ENCODE measurements around the gene ELOA.
"Not testable (repeated sequence)": the region's sequence is repeated elsewhere in the genome, so short reads cannot be mapped to it uniquely, and the experiment has no call there.

Gene ELOA

DNA sequence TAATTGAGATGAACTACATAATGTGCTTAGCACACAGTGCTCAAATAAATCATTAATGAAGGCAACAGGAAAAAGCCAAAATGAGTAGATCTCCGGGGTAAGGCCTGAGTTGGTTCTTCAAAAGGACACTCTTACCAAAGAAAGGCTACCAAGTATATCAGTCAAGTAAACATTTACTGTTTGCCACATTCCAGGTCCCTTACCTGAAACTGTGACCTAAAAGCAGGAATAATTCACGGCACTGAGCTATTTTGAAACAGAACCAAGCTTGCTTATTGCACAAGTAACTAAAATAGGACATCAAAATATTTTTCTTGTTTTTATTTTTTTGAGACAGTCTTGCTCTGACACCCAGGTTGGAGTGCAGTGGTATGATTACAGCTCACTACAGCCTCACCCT lies 32.9 kb downstream of the ELOA start:
- H2BK12ac ChIP-seq (ENCODE audit: low read length in 2 of 2) = no peak overlapping the region
- H4K91ac ChIP-seq (ENCODE audit: low read length) = no peak overlapping the region
- no peak for DNase-seq
- H3K4me2 ChIP-seq (ENCODE audit: low read length, poor library complexity, severe bottlenecking) = no peak overlapping the region
- H2AFZ ChIP-seq (ENCODE audit: low read depth, low read length) = no peak overlapping the region
- no peak overlapping the region for H4K8ac ChIP-seq (ENCODE audit: low read length)
- H2AK5ac ChIP-seq (ENCODE audit: low read length, severe bottlenecking) = no peak overlapping the region
- no peak overlapping the region for H3K14ac ChIP-seq (ENCODE audit: low read length in 2 of 2)
- H3K9me3 ChIP-seq (ENCODE audit: control insufficient read depth, low read length) = no peaks in the 10 kb centered on the region
- no peak overlapping the region for H3K4ac ChIP-seq (ENCODE audit: low read depth in 1 of 2, low read length in 2 of 2)
- H2BK5ac ChIP-seq (ENCODE audit: low read depth, low read length, poor library complexity, severe bottlenecking) = no peak overlapping the region
- H3K27ac ChIP-seq (ENCODE audit: low read length, poor library complexity, severe bottlenecking) = no peak overlapping the region
- 99% methylated on average over 2 of the region's 2 CpGs for WGBS
- H3K9ac ChIP-seq (ENCODE audit: low read length) = peak overlapping the region; percentile 97
- H2BK120ac ChIP-seq (ENCODE audit: low read depth, low read length) = no peak overlapping the region
- peaks cover 0 to 10% of the 10 kb centered on the region in 2 experiments for H3K36me3 ChIP-seq (ENCODE audit: control insufficient read depth in 1 of 2, insufficient read depth in 2 of 2, low read depth in 1 of 2, low read length in 2 of 2)
- no peak overlapping the region for H3K18ac ChIP-seq (ENCODE audit: low read depth in 1 of 2, low read length in 2 of 2)
- no peak overlapping the region for H3K4me3 ChIP-seq (ENCODE audit: insufficient read depth in 1 of 2, low read depth in 1 of 2, low read length in 2 of 2)
- H3K79me1 ChIP-seq (replicated peaks; ENCODE audit: low read length, poor library complexity, severe bottlenecking) = peaks cover 19% of the 10 kb centered on the region
- peaks cover 9% of the 10 kb centered on the region for H3K4me1 ChIP-seq (ENCODE audit: control insufficient read depth, insufficient read depth, low read depth, low read length)
- no peaks in the 10 kb centered on the region for H3K27me3 ChIP-seq (ENCODE audit: control insufficient read depth in 1 of 2, insufficient read depth in 1 of 2, low read length in 2 of 2)
- no peak overlapping the region for H2BK15ac ChIP-seq (ENCODE audit: low read depth, poor library complexity, severe bottlenecking)
- H3K23ac ChIP-seq (ENCODE audit: low read length in 2 of 2) = no peak overlapping the region

DNA sequence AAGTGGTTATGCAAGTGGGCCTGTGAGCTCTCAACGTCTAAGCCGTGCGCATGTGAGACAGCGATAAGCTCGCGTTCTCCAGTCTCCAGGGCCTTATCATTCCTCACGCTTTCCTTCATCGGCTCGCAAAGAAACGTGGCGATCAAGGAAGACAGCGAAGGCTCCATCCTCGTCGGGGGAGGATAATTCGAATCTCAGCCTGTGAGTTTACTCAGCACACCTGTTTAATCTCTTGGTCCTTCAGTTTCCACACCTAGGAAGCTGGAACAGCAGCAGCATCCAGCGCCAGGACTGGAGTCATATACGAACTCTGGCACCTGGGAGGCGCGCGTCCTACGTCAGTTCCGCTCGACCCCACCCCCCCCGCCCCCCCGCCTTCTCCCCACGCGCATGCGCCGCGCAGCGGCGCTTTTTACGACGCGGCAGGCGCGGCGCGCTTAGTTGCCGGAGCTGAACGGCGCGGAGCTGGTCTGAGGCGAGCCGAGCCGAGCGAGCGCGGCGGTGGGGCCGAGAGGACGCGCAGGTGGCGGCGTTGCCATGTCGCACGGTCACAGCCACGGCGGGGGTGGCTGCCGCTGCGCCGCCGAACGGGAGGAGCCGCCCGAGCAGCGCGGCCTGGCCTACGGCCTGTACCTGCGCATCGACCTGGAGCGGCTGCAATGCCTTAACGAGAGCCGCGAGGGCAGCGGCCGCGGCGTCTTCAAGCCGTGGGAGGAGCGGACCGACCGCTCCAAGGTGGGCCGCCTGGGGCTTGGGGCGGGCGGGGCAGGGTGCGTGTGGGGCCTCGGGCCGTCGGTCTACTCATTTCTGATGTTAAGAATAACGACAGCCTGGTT lies 34.9 kb downstream of the ELOA start, which contains the start of gene PITHD1:
Gene PITHD1 (plus strand): TSS at position 440 of the 836 bp plus-strand sequence. CDS start 98 bp downstream, at position 538.
- H3K14ac ChIP-seq (ENCODE audit: low read length in 2 of 2) = peak within 1 kb of the TSS in 1 of 2 experiments; percentile 97
- H3K9ac ChIP-seq (ENCODE audit: low read length) = peak within 1 kb of the TSS; percentile 97
- peaks cover 19% of the 10 kb centered on the region for H3K79me1 ChIP-seq (replicated peaks; ENCODE audit: low read length, poor library complexity, severe bottlenecking)
- H2AFZ ChIP-seq (ENCODE audit: low read depth, low read length) = peak within 1 kb of the TSS; percentile 93
- H3K4me3 ChIP-seq (ENCODE audit: insufficient read depth in 1 of 2, low read depth in 1 of 2, low read length in 2 of 2) = peak within 1 kb of the TSS; percentile 96 to 98
- H3K9me3 ChIP-seq (ENCODE audit: control insufficient read depth, low read length) = no peaks in the 10 kb centered on the region
- H3K23ac ChIP-seq (ENCODE audit: low read length in 2 of 2) = peak within 1 kb of the TSS in 1 of 2 experiments; percentile 92
- no peak within 1 kb of the TSS for H2BK5ac ChIP-seq (ENCODE audit: low read depth, low read length, poor library complexity, severe bottlenecking)
- peak within 1 kb of the TSS in 1 of 2 experiments; percentile 68 for H2BK12ac ChIP-seq (ENCODE audit: low read length in 2 of 2)
- H3K27ac ChIP-seq (ENCODE audit: low read length, poor library complexity, severe bottlenecking) = peak within 1 kb of the TSS; percentile 61
- peak within 1 kb of the TSS; percentile 100 for H3K4me2 ChIP-seq (ENCODE audit: low read length, poor library complexity, severe bottlenecking)
- H3K4ac ChIP-seq (ENCODE audit: low read depth in 1 of 2, low read length in 2 of 2) = peak within 1 kb of the TSS; percentile 71 to 91
- DNase-seq = peak; percentile 86
- peak within 1 kb of the TSS; percentile 19 for H2BK15ac ChIP-seq (ENCODE audit: low read depth, poor library complexity, severe bottlenecking)
- H4K91ac ChIP-seq (ENCODE audit: low read length) = peak within 1 kb of the TSS; percentile 94
- no peaks in the 10 kb centered on the region for H3K27me3 ChIP-seq (ENCODE audit: control insufficient read depth in 1 of 2, insufficient read depth in 1 of 2, low read length in 2 of 2)
- peak within 1 kb of the TSS; percentile 85 for H2AK5ac ChIP-seq (ENCODE audit: low read length, severe bottlenecking)
- H3K18ac ChIP-seq (ENCODE audit: low read depth in 1 of 2, low read length in 2 of 2) = peak within 1 kb of the TSS; percentile 89 to 93
- under 1% methylated on average over 89 of the region's 91 CpGs for WGBS
- H4K8ac ChIP-seq (ENCODE audit: low read length) = peak within 1 kb of the TSS; percentile 92
- peaks cover 11% of the 10 kb centered on the region for H3K4me1 ChIP-seq (ENCODE audit: control insufficient read depth, insufficient read depth, low read depth, low read length)
- H3K36me3 ChIP-seq (ENCODE audit: control insufficient read depth in 1 of 2, insufficient read depth in 2 of 2, low read depth in 1 of 2, low read length in 2 of 2) = peaks cover 4 to 17% of the 10 kb centered on the region in 2 experiments
- no peak within 1 kb of the TSS for H2BK120ac ChIP-seq (ENCODE audit: low read depth, low read length)

DNA sequence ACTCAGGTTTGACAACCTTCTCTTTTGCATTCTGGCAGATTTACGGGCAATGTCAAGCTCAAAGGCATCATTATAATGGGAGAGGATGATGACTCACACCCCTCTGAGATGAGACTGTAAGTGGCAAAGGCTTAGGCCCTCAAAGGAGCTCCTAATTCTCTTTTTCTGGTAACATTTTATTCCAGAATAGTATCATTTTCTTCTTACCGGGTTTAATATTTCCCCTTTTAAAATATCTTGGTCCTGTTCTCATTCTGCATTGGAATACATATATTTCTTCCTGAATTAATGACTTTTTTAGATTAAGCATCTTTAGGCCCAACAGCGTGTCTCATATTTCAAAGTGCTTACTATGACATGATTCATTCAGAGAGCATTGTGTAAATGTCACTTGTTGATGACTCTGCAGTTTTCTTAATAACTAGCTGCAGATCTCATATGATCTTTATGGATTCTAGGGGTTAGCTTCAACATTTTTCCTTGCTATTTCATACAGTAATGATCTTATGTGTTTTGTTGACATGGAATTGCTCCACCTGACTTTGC lies 36.6 kb downstream of the ELOA start:
- Histone ChIP-seq H3K4me1 (ENCODE audit: control insufficient read depth, insufficient read depth, low read depth, low read length) (peaks cover 11% of the 10 kb centered on the region), H3K9me3 (ENCODE audit: control insufficient read depth, low read length) (no peaks in the 10 kb centered on the region), H2AFZ (ENCODE audit: low read depth, low read length) (no peak overlapping the region), H3K9ac (ENCODE audit: low read length) (peak overlapping the region; percentile 97), H2BK15ac (ENCODE audit: low read depth, poor library complexity, severe bottlenecking) (no peak overlapping the region), H3K23ac (ENCODE audit: low read length in 2 of 2) (no peak overlapping the region), H3K4ac (ENCODE audit: low read depth in 1 of 2, low read length in 2 of 2) (no peak overlapping the region), H3K27me3 (ENCODE audit: control insufficient read depth in 1 of 2, insufficient read depth in 1 of 2, low read length in 2 of 2) (no peaks in the 10 kb centered on the region), H2BK12ac (ENCODE audit: low read length in 2 of 2) (no peak overlapping the region), H3K36me3 (ENCODE audit: control insufficient read depth in 1 of 2, insufficient read depth in 2 of 2, low read depth in 1 of 2, low read length in 2 of 2) (peaks cover 4 to 30% of the 10 kb centered on the region in 2 experiments), H4K91ac (ENCODE audit: low read length) (no peak overlapping the region), H2BK5ac (ENCODE audit: low read depth, low read length, poor library complexity, severe bottlenecking) (no peak overlapping the region), H4K8ac (ENCODE audit: low read length) (no peak overlapping the region), H3K4me2 (ENCODE audit: low read length, poor library complexity, severe bottlenecking) (no peak overlapping the region), H3K79me1 (replicated peaks; ENCODE audit: low read length, poor library complexity, severe bottlenecking) (peaks cover 17% of the 10 kb centered on the region), H3K14ac (ENCODE audit: low read length in 2 of 2) (no peak overlapping the region), H2BK120ac (ENCODE audit: low read depth, low read length) (no peak overlapping the region), H3K18ac (ENCODE audit: low read depth in 1 of 2, low read length in 2 of 2) (no peak overlapping the region), H3K4me3 (ENCODE audit: insufficient read depth in 1 of 2, low read depth in 1 of 2, low read length in 2 of 2) (peak overlapping the region in 1 of 2 experiments; percentile 96), H2AK5ac (ENCODE audit: low read length, severe bottlenecking) (no peak overlapping the region), H3K27ac (ENCODE audit: low read length, poor library complexity, severe bottlenecking) (peak overlapping the region; percentile 63)
- 70% methylated on average over 3 of the region's 3 CpGs for WGBS
- DNase-seq = peak; percentile 65

DNA sequence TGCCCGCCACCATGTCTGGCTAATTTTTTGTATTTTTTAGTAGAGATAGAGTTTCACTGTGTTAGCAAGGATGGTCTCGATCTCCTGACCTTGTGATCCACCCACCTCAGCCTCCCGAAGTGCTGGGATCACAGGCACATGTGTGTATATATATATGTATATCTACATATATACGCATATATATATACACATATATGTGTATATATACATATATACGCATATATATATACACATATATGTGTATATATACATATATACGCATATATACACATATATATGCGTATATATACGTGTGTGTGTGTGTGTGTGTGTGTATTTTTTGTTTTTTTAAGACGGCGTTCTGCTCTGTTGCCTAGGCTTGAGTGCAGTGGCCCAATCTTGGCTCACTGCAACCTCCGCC lies 39.9 kb downstream of the ELOA start:
- H2BK5ac ChIP-seq (ENCODE audit: low read depth, low read length, poor library complexity, severe bottlenecking); H3K4me3 ChIP-seq (ENCODE audit: insufficient read depth in 1 of 2, low read depth in 1 of 2, low read length in 2 of 2); H2BK120ac ChIP-seq (ENCODE audit: low read depth, low read length); H2BK12ac ChIP-seq (ENCODE audit: low read length in 2 of 2); DNase-seq; H3K18ac ChIP-seq (ENCODE audit: low read depth in 1 of 2, low read length in 2 of 2); H3K23ac ChIP-seq (ENCODE audit: low read length in 2 of 2); H3K27me3 ChIP-seq (ENCODE audit: control insufficient read depth in 1 of 2, insufficient read depth in 1 of 2, low read length in 2 of 2); H3K4ac ChIP-seq (ENCODE audit: low read depth in 1 of 2, low read length in 2 of 2); H3K9ac ChIP-seq (ENCODE audit: low read length); H3K9me3 ChIP-seq (ENCODE audit: control insufficient read depth, low read length); H4K8ac ChIP-seq (ENCODE audit: low read length); H2AFZ ChIP-seq (ENCODE audit: low read depth, low read length); H2AK5ac ChIP-seq (ENCODE audit: low read length, severe bottlenecking); H3K27ac ChIP-seq (ENCODE audit: low read length, poor library complexity, severe bottlenecking); H4K91ac ChIP-seq (ENCODE audit: low read length); H3K4me2 ChIP-seq (ENCODE audit: low read length, poor library complexity, severe bottlenecking); H3K14ac ChIP-seq (ENCODE audit: low read length in 2 of 2); H2BK15ac ChIP-seq (ENCODE audit: low read depth, poor library complexity, severe bottlenecking); H3K4me1 ChIP-seq (ENCODE audit: control insufficient read depth, insufficient read depth, low read depth, low read length): not testable (repeated sequence)
- WGBS = 98% methylated on average over 5 of the region's 11 CpGs
- H3K79me1 ChIP-seq (replicated peaks; ENCODE audit: low read length, poor library complexity, severe bottlenecking) = peaks cover 16% of the 10 kb centered on the region
- peaks cover 16 to 60% of the 10 kb centered on the region in 2 experiments for H3K36me3 ChIP-seq (ENCODE audit: control insufficient read depth in 1 of 2, insufficient read depth in 2 of 2, low read depth in 1 of 2, low read length in 2 of 2)
